ENCODE data around the gene CD300LD. TPM values are rescaled to one million over a fixed set of nuclear protein-coding genes. Genes with fewer than 3 reads are reported as not detected.

The CD300LD gene
- total RNA-seq, 2 experiments from 2014 or later: not detected

GRCh38 chr17:74543891-74544760, 48.0 kb downstream of the CD300LD start:
- H3K4me1 Mint-ChIP-seq (ENCODE audit: low read depth): peaks cover 7% of the 10 kb centered on the region
- H3K4me3 Mint-ChIP-seq: no peak overlapping the region
- TF ChIP-seq, protein P1, sequence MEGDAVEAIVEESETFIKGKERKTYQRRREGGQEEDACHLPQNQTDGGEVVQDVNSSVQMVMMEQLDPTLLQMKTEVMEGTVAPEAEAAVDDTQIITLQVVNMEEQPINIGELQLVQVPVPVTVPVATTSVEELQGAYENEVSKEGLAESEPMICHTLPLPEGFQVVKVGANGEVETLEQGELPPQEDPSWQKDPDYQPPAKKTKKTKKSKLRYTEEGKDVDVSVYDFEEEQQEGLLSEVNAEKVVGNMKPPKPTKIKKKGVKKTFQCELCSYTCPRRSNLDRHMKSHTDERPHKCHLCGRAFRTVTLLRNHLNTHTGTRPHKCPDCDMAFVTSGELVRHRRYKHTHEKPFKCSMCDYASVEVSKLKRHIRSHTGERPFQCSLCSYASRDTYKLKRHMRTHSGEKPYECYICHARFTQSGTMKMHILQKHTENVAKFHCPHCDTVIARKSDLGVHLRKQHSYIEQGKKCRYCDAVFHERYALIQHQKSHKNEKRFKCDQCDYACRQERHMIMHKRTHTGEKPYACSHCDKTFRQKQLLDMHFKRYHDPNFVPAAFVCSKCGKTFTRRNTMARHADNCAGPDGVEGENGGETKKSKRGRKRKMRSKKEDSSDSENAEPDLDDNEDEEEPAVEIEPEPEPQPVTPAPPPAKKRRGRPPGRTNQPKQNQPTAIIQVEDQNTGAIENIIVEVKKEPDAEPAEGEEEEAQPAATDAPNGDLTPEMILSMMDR (IDR thresholded peaks at IDR 0.05): no peak
- no peaks in the 10 kb centered on the region for H3K27me3 Mint-ChIP-seq
- no peak for DNase-seq
- no peak overlapping the region for H3K27ac Mint-ChIP-seq
- POLR2A ChIA-PET: no interaction called here
- no peaks in the 10 kb centered on the region for H3K9me3 Mint-ChIP-seq
- no peak for ATAC-seq
- intact Hi-C loops (cut with micrococcal nuclease): no loop called here
- CTCF ChIA-PET: no interaction called here
- H3K36me3 Mint-ChIP-seq (ENCODE audit: low read depth): no peaks in the 10 kb centered on the region

DNA sequence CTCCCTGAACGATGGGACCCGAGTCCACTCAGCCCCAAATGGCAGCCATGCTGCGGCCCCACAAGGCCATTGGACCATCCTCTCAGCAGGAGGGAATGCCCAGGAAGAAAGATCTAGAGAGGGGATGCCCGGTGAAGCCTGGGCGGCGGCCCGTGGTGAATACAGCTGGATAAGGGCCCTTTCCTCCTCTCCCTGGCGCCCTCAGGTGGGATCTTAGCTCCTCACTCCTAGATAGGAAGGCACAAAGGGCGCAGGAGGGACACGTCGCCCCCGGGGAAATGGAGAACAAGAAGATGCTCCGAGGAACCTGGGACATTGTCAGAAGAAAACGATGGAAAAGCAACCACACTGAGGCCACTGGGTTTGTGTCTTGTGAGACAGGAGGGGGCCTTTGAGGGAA, 48.7 kb downstream of the CD300LD start:
- intact Hi-C loops (cut with micrococcal nuclease): no loop called here
- ChIA-PET CTCF (no interaction called here), POLR2A (no interaction called here)
- H3K4me1 Mint-ChIP-seq (ENCODE audit: low read depth): peaks cover 7% of the 10 kb centered on the region
- DNase-seq (no peak), ATAC-seq (no peak)
- no peaks in the 10 kb centered on the region for H3K9me3 Mint-ChIP-seq
- TF ChIP-seq, protein P1 (IDR thresholded peaks at IDR 0.05): no peak
- H3K4me3 Mint-ChIP-seq: no peak overlapping the region
- no peaks in the 10 kb centered on the region for H3K36me3 Mint-ChIP-seq (ENCODE audit: low read depth)
- no peak overlapping the region for H3K27ac Mint-ChIP-seq
- H3K27me3 Mint-ChIP-seq: no peaks in the 10 kb centered on the region

GRCh38 chr17:74542727-74543383, 49.2 kb downstream of the CD300LD start:
- Mint-ChIP-seq H3K27ac (no peak overlapping the region), H3K9me3 (no peaks in the 10 kb centered on the region), H3K4me1 (ENCODE audit: low read depth) (peaks cover 4% of the 10 kb centered on the region), H3K27me3 (no peaks in the 10 kb centered on the region), H3K4me3 (no peak overlapping the region), H3K36me3 (ENCODE audit: low read depth) (no peaks in the 10 kb centered on the region)
- intact Hi-C loops (cut with micrococcal nuclease): no loop called here
- TF ChIP-seq, protein P1 (IDR thresholded peaks at IDR 0.05): no peak
- ChIA-PET CTCF (no interaction called here), POLR2A (no interaction called here)
- DNase-seq (no peak), ATAC-seq (no peak)

DNA sequence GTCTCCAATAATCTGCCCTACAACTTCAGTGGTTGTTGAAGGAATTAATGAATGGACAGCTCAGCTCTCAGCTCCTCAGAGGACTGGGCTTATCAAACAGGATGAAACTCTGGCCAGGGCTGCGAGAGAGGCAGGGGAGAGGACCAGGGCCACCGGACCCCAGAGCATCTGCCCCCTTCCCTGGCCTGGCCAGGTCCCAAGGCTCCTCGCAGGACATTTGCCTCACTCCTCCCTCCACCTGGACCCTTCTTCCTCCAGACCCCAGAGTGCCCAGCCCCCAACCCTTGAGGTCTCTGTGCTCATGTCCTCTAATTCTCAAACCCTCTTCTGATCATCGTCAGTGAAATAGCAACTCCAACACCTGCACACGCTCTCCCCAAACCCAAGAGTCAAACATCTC, 49.9 kb downstream of the CD300LD start:
- TF ChIP-seq, protein P1 (IDR thresholded peaks at IDR 0.05): no peak
- no peak for DNase-seq
- H3K4me1 Mint-ChIP-seq (ENCODE audit: low read depth): no peaks in the 10 kb centered on the region
- intact Hi-C loops (cut with micrococcal nuclease): no loop called here
- no peak for ATAC-seq
- no peaks in the 10 kb centered on the region for H3K36me3 Mint-ChIP-seq (ENCODE audit: low read depth)
- no peaks in the 10 kb centered on the region for H3K9me3 Mint-ChIP-seq
- no peak overlapping the region for H3K27ac Mint-ChIP-seq
- POLR2A ChIA-PET: interaction anchor here (1.0 kb wide), 1 partner anchor 84 kb away, joined by 3 read pairs; no protein-coding TSS in a partner anchor
- no peak overlapping the region for H3K4me3 Mint-ChIP-seq
- H3K27me3 Mint-ChIP-seq: no peaks in the 10 kb centered on the region
- CTCF ChIA-PET: no interaction called here
